Measurements from ENCODE around the gene AKIRIN2. TPM values are rescaled to one million over a fixed set of nuclear protein-coding genes. Genes with fewer than 3 reads are reported as not detected.

AKIRIN2 gene
- total and polyA plus RNA-seq, 2 of the 13 experiments (the other 11 are each of a cell fraction or from before 2014, with no cell fraction given): 15.6 to 23.4 TPM

- TF ChIP-seq ZNF281 (CRISPR knock-in tag; IDR thresholded peaks at IDR 0.05; ENCODE audit: borderline replicate concordance) (no peak), HMGA1 (CRISPR knock-in tag; conservative IDR thresholded peaks at IDR 0.05) (no peak), JDP2 (CRISPR knock-in tag; IDR thresholded peaks at IDR 0.05; ENCODE audit: borderline replicate concordance) (no peak), KDM5A (IDR thresholded peaks at IDR 0.05; ENCODE audit: borderline replicate concordance, low read length) (no peak), FOXP4 (CRISPR knock-in tag; IDR thresholded peaks at IDR 0.05) (0 out of 2 replicates have a peak, but pooled peaks have one; percentile 22), ZNF768 (CRISPR knock-in tag; IDR thresholded peaks at IDR 0.05) (no peak), ZNF615 (CRISPR knock-in tag; IDR thresholded peaks at IDR 0.05; ENCODE audit: borderline replicate concordance) (no peak), TOPORS (CRISPR knock-in tag; IDR thresholded peaks at IDR 0.05) (no peak), ZNF282 (IDR thresholded peaks at IDR 0.05; ENCODE audit: partially characterized antibody) (no peak), TRAFD1 (CRISPR knock-in tag; IDR thresholded peaks at IDR 0.05; ENCODE audit: borderline replicate concordance) (no peak), ZBTB42 (CRISPR knock-in tag; IDR thresholded peaks at IDR 0.05) (no peak), CBX5 (CRISPR knock-in tag; IDR thresholded peaks at IDR 0.05; ENCODE audit: borderline replicate concordance) (no peak; the same call in 1 of the 2 replicates), FOSL1 (CRISPR knock-in tag; IDR thresholded peaks at IDR 0.05; ENCODE audit: borderline replicate concordance) (no peak), MATR3 (CRISPR knock-in tag; IDR thresholded peaks at IDR 0.05) (no peak), ZNF562 (CRISPR knock-in tag; IDR thresholded peaks at IDR 0.05; ENCODE audit: borderline replicate concordance) (no peak), DR1 (CRISPR knock-in tag; IDR thresholded peaks at IDR 0.05) (no peak), ZNF414 (CRISPR knock-in tag; IDR thresholded peaks at IDR 0.05) (no peak), CCDC6 (CRISPR knock-in tag; IDR thresholded peaks at IDR 0.05) (no peak), PCBP2 (optimal IDR thresholded peaks at IDR 0.05; ENCODE audit: low read depth, low read length, poor library complexity, severe bottlenecking) (no peak), NFYC (CRISPR knock-in tag; IDR thresholded peaks at IDR 0.05) (no peak)
These were observed 21.4 kb upstream of the AKIRIN2 start (continued) for GRCh38 chr6:87723170-87724078.
